K562 (cell line): ENCODE results near the gene SHISAL2A. TPM values are rescaled to one million over a fixed set of nuclear protein-coding genes. Genes with fewer than 3 reads are reported as not detected.
A peak's percentile ranks its signal among the peaks of the same experiment; 100 is the strongest.

Experiments used
- ARID1B ChIP-seq: fragments of 450-650 bp; IDR thresholded peaks from 2 replicates; pipeline ENCODE4 v1.6.1; 2016; ENCODE audit warnings: antibody characterized with exemption, mild to moderate bottlenecking, inconsistent platforms
- CBX1 ChIP-seq: sonication (generic); IDR thresholded peaks from 2 replicates; pipeline ENCODE4 v1.6.1; 2016; ENCODE audit warnings: antibody characterized with exemption, low read depth, mild to moderate bottlenecking
- CEBPB ChIP-seq: fragments of 450-650 bp; IDR thresholded peaks from 2 replicates; pipeline ENCODE4 v1.6.1; 2016; ENCODE audit warnings: missing genetic modification characterization, missing compliant biosample characterization
- CREBBP ChIP-seq: IDR thresholded peaks from one replicate; pipeline ENCODE4 v1.6.1; 2012; ENCODE audit warnings: low read depth, mild to moderate bottlenecking, control low read depth, inconsistent platforms, low read length
- FOS ChIP-seq: IDR thresholded peaks from 3 replicates; pipeline ENCODE4 v1.6.1; 2011; ENCODE audit not compliant: insufficient read length; ENCODE audit errors: extremely low read depth
- PTBP1 ChIP-seq: fragments of 200-400 bp; formaldehyde crosslinking; IDR thresholded peaks from 2 replicates; pipeline ENCODE4 v1.6.1; 2017; ENCODE audit warnings: low read depth, low read length
- ZC3H11A ChIP-seq: IDR thresholded peaks from 2 replicates; pipeline ENCODE4 v1.6.1; 2012; ENCODE audit warnings: low read depth, low read length, improper control_type of control experiment
- ZNF589 ChIP-seq: fragments of 200-800 bp; sonication (Bioruptor generic); IDR thresholded peaks from 2 replicates; pipeline ENCODE4 v1.6.1; 2016; ENCODE audit warnings: low read depth, missing genetic modification characterization, missing compliant biosample characterization
- ZNF668 ChIP-seq: fragments of 250-450 bp; sonication (Bioruptor Pico); IDR thresholded peaks from 2 replicates; pipeline ENCODE4 v1.8.0; 2022; ENCODE audit warnings: mild to moderate bottlenecking, inconsistent platforms
- ZZZ3 ChIP-seq: fragments of 450-650 bp; IDR thresholded peaks from 2 replicates; pipeline ENCODE4 v1.6.1; 2016; ENCODE audit warnings: antibody characterized with exemption, mild to moderate bottlenecking, moderate library complexity
- polyA plus RNA-seq, 8 experiments: library from polyadenylated mRNA; depleted of rRNA in 4 of 8; stranded (reverse) in 5 of 8; unstranded in 3 of 8; fragments of >200 nt; fragmentation: Nextera tagmentation in 2 of 8; fragmentation: Illumina TruSeq in 1 of 8; extraction: Ambion mirVana in 2 of 8; extraction: Trizol in 1 of 8; gene quantifications; 2 replicates each; pipeline versions ENCODE4 v1.2.1 to v1.2.3, GENCODE V29; 2011 to 2014; ENCODE audit warnings: inconsistent platforms in 1 of 8, missing spikeins in 1 of 8
- total RNA-seq, 7 experiments: library from RNA; depleted of rRNA in 6 of 7; stranded (reverse); fragments of >200 nt in 6 of 7; fragmentation: Illumina TruSeq in 2 of 7; extraction: Trizol in 2 of 7; gene quantifications; 2 replicates each; pipeline versions ENCODE4 v1.2.1 to v1.2.3, GENCODE V29; 2011 to 2021; ENCODE audit warnings: low replicate concordance in 1 of 7
- TF ChIP-seq, protein P1 (sequence below): fragments of 450-650 bp; IDR thresholded peaks from 2 replicates; pipeline ENCODE4 v1.6.1; 2016; ENCODE audit warnings: mild to moderate bottlenecking, moderate library complexity
- TF ChIP-seq, protein P2 (sequence below), 3 experiments: fragments of 200-800 bp in 1 of 3; sonication (Bioruptor generic) in 1 of 3; sonication (generic) in 1 of 3; formaldehyde crosslinking in 1 of 3; IDR thresholded peaks; 2 replicates each; pipeline versions ENCODE4 v1.6.1 to v1.8.0; 2016 to 2022; ENCODE audit warnings: mild to moderate bottlenecking in 2 of 3, missing compliant biosample characterization in 2 of 3, missing genetic modification characterization in 2 of 3, missing genetic modification reagents in 1 of 3

The SHISAL2A gene
- total and polyA plus RNA-seq, 9 of the 15 experiments (the other 6 are each of a cell fraction or from before 2014, with no cell fraction given): 0.11 TPM; not detected in 8

GRCh38 chr1:52702886-52703787 lies 70.2 kb downstream of the SHISAL2A start (continued):
- TF ChIP-seq, protein P1, sequence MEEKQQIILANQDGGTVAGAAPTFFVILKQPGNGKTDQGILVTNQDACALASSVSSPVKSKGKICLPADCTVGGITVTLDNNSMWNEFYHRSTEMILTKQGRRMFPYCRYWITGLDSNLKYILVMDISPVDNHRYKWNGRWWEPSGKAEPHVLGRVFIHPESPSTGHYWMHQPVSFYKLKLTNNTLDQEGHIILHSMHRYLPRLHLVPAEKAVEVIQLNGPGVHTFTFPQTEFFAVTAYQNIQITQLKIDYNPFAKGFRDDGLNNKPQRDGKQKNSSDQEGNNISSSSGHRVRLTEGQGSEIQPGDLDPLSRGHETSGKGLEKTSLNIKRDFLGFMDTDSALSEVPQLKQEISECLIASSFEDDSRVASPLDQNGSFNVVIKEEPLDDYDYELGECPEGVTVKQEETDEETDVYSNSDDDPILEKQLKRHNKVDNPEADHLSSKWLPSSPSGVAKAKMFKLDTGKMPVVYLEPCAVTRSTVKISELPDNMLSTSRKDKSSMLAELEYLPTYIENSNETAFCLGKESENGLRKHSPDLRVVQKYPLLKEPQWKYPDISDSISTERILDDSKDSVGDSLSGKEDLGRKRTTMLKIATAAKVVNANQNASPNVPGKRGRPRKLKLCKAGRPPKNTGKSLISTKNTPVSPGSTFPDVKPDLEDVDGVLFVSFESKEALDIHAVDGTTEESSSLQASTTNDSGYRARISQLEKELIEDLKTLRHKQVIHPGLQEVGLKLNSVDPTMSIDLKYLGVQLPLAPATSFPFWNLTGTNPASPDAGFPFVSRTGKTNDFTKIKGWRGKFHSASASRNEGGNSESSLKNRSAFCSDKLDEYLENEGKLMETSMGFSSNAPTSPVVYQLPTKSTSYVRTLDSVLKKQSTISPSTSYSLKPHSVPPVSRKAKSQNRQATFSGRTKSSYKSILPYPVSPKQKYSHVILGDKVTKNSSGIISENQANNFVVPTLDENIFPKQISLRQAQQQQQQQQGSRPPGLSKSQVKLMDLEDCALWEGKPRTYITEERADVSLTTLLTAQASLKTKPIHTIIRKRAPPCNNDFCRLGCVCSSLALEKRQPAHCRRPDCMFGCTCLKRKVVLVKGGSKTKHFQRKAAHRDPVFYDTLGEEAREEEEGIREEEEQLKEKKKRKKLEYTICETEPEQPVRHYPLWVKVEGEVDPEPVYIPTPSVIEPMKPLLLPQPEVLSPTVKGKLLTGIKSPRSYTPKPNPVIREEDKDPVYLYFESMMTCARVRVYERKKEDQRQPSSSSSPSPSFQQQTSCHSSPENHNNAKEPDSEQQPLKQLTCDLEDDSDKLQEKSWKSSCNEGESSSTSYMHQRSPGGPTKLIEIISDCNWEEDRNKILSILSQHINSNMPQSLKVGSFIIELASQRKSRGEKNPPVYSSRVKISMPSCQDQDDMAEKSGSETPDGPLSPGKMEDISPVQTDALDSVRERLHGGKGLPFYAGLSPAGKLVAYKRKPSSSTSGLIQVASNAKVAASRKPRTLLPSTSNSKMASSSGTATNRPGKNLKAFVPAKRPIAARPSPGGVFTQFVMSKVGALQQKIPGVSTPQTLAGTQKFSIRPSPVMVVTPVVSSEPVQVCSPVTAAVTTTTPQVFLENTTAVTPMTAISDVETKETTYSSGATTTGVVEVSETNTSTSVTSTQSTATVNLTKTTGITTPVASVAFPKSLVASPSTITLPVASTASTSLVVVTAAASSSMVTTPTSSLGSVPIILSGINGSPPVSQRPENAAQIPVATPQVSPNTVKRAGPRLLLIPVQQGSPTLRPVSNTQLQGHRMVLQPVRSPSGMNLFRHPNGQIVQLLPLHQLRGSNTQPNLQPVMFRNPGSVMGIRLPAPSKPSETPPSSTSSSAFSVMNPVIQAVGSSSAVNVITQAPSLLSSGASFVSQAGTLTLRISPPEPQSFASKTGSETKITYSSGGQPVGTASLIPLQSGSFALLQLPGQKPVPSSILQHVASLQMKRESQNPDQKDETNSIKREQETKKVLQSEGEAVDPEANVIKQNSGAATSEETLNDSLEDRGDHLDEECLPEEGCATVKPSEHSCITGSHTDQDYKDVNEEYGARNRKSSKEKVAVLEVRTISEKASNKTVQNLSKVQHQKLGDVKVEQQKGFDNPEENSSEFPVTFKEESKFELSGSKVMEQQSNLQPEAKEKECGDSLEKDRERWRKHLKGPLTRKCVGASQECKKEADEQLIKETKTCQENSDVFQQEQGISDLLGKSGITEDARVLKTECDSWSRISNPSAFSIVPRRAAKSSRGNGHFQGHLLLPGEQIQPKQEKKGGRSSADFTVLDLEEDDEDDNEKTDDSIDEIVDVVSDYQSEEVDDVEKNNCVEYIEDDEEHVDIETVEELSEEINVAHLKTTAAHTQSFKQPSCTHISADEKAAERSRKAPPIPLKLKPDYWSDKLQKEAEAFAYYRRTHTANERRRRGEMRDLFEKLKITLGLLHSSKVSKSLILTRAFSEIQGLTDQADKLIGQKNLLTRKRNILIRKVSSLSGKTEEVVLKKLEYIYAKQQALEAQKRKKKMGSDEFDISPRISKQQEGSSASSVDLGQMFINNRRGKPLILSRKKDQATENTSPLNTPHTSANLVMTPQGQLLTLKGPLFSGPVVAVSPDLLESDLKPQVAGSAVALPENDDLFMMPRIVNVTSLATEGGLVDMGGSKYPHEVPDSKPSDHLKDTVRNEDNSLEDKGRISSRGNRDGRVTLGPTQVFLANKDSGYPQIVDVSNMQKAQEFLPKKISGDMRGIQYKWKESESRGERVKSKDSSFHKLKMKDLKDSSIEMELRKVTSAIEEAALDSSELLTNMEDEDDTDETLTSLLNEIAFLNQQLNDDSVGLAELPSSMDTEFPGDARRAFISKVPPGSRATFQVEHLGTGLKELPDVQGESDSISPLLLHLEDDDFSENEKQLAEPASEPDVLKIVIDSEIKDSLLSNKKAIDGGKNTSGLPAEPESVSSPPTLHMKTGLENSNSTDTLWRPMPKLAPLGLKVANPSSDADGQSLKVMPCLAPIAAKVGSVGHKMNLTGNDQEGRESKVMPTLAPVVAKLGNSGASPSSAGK: peak; percentile 100
- TF ChIP-seq CEBPB (peak; percentile 96), PTBP1 (no peak), CBX1 (0 out of 2 replicates have a peak, but pooled peaks have one; percentile 22), ARID1B (peak; percentile 39), ZC3H11A (no peak), ZNF668 (CRISPR knock-in tag) (no peak), CREBBP (no peak), ZZZ3 (no peak), FOS (peak; percentile 79), ZNF589 (0 out of 2 replicates have a peak, but pooled peaks have one; percentile 46)
- TF ChIP-seq, protein P2, sequence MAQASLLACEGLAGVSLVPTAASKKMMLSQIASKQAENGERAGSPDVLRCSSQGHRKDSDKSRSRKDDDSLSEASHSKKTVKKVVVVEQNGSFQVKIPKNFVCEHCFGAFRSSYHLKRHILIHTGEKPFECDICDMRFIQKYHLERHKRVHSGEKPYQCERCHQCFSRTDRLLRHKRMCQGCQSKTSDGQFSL (CRISPR knock-in tag; IDR thresholded peaks at IDR 0.05): no peak
- TF ChIP-seq, protein P2 (tag; IDR thresholded peaks at IDR 0.05): no peak
